Esophagus squamous epithelium (tissue), 5 donors: ENCODE results near the gene GJA5. TPM values are rescaled to one million over a fixed set of nuclear protein-coding genes. Genes with fewer than 3 reads are reported as not detected.

ENCODE experiments used
- DNase-seq: peaks from one replicate; lab custom pipeline; 2025; lab: John Stamatoyannopoulos, UW
- H3K27ac ChIP-seq, 4 donors: fragments of 200-600 bp; sonication (generic); one replicate each; pipeline ENCODE4 v1.5.1; 2016 to 2019; ENCODE audit warnings: mild to moderate bottlenecking in 1 of 4
- H3K27me3 ChIP-seq, 4 donors: fragments of 200-600 bp; sonication (generic); 1 replicate in 3 of 4; 2 replicates in 1 of 4; pipeline versions ENCODE4 v1.5.1 to v1.6.0; 2017 to 2021; ENCODE audit warnings: antibody characterized with exemption in 1 of 4
- H3K36me3 ChIP-seq, 3 donors: fragments of 200-600 bp; sonication (generic); one replicate each; pipeline ENCODE4 v1.5.1; 2016 to 2019
- H3K4me1 ChIP-seq, 3 donors: fragments of 200-600 bp; sonication (generic); one replicate each; pipeline ENCODE4 v1.5.1; 2017 to 2019
- H3K4me3 ChIP-seq, 4 donors: fragments of 200-600 bp; sonication (generic); 1 replicate in 3 of 4; 2 replicates in 1 of 4; pipeline ENCODE4 v1.5.1; 2016 to 2019; ENCODE audit warnings: mild to moderate bottlenecking in 2 of 4, moderate library complexity in 1 of 4
- H3K9me3 ChIP-seq, 3 donors: fragments of 200-600 bp; sonication (generic); one replicate each; pipeline ENCODE4 v1.5.1; 2016 to 2019
- CTCF ChIP-seq, 6 experiments: fragments of 450-650 bp in 4 of 6; fragments of 200-600 bp in 2 of 6; sonication (generic) in 2 of 6; IDR thresholded peaks; one replicate each; pipeline ENCODE4 v1.5.1; 2016 to 2019; ENCODE audit warnings: antibody characterized with exemption in 6 of 6, mild to moderate bottlenecking in 4 of 6, moderate library complexity in 4 of 6
- POLR2A ChIP-seq, 4 donors: fragments of 450-650 bp; IDR thresholded peaks; one replicate each; pipeline ENCODE4 v1.6.1; 2017; ENCODE audit warnings: antibody characterized with exemption in 4 of 4, mild to moderate bottlenecking in 4 of 4, moderate library complexity in 3 of 4
- WGBS, 2 donors: methylation state at CpG; one replicate each; pipeline ENCODE4 v1.1.5; 2018; 5-methylcytosine and 5-hydroxymethylcytosine counted together
- intact Hi-C: fragments of 100-400 bp; cut with DNase I; formaldehyde crosslinking; loops from one replicate; pipeline ENCODE4 v1.15.0; 2022
- total RNA-seq, 4 donors: library from RNA; depleted of rRNA; stranded (reverse); fragments of >200 nt; gene quantifications; one replicate each; pipeline ENCODE4 v1.1.0, GENCODE V29; 2016
- donor health status: DM: yes; HTN: yes; CAD: no.

Gene GJA5
- total RNA-seq, 4 donors from 2014 or later: 0.38 to 5.7 (median 3.2) TPM

DNA sequence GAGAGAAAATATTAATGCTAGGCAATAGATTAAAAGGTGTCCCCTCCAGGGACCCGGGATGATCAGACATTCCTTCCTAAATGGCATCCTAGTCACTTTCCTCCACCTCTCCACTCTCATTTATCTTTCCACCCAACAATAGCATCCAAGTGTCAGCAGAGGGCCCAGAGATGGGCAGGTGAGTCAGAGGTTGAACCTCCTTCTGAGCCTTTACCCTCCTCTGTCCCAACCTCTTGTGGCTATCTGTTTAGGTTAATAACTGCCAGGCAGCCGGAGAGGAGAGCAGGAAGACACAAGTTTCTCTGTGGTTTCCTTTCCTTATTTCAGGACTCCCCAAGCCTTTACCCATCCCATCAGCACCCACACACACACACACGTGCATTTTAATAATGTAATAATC is 4.1 kb downstream of the GJA5 start:
- DNase-seq: no peak
- Histone ChIP-seq H3K9me3 (no peaks in the 10 kb centered on the region), H3K4me1 (peaks cover 0 to 38% (median 27%) of the 10 kb centered on the region in 3 donors), H3K27ac (peak overlapping the region in 1 of 4 donors; percentile 32), H3K36me3 (no peaks in the 10 kb centered on the region), H3K27me3 (no peaks in the 10 kb centered on the region), H3K4me3 (no peak overlapping the region)
- no peak for TF ChIP-seq CTCF (IDR thresholded peaks at IDR 0.05)
- TF ChIP-seq POLR2A (IDR thresholded peaks at IDR 0.05): no peak
- 38 to 62% methylated on average over 3 of the region's 3 CpGs for WGBS, 2 donors
- intact Hi-C loops: no loop called here

GRCh38 chr1:147754661-147755060 is 5.7 kb downstream of the GJA5 start:
- peaks cover 0 to 38% (median 27%) of the 10 kb centered on the region in 3 donors for H3K4me1 ChIP-seq
- H3K36me3 ChIP-seq: no peaks in the 10 kb centered on the region
- H3K9me3 ChIP-seq: no peaks in the 10 kb centered on the region
- no peak for DNase-seq
- H3K27ac ChIP-seq: no peak overlapping the region
- H3K27me3 ChIP-seq: no peaks in the 10 kb centered on the region
- no peak overlapping the region for H3K4me3 ChIP-seq
- 96 to 98% methylated on average over 2 of the region's 2 CpGs for WGBS, 2 donors
- no peak for TF ChIP-seq CTCF (IDR thresholded peaks at IDR 0.05)
- TF ChIP-seq POLR2A (IDR thresholded peaks at IDR 0.05): no peak
- intact Hi-C loops: no loop called here

DNA sequence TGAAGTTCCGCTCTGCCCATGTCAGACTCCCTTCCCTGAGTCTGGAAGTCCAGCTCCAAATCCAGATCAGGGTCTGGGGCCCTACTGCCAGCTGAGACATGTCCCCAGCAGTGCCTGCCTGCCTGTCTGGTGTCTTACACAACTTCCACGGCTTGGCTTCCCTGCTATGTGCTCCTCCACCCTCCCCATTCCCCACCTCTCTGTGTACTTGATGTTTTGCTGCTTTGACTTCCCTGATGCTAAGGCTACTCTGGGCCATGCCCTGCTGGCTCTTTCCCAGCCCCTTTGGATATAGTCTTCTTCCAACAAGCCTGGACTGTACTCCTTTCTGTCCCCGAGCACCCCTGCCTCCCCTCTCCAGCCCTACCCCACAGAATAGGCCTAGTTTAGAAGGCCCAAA is 7.3 kb downstream of the GJA5 start:
- H3K36me3 ChIP-seq: no peaks in the 10 kb centered on the region
- peak overlapping the region in 3 of 4 donors; percentile 25 to 31 (median 25) for H3K27ac ChIP-seq
- 49 to 78% methylated on average over 3 of the region's 3 CpGs for WGBS, 2 donors
- no peaks in the 10 kb centered on the region for H3K27me3 ChIP-seq
- intact Hi-C loops: no loop called here
- no peak overlapping the region for H3K4me3 ChIP-seq
- no peak for TF ChIP-seq POLR2A (IDR thresholded peaks at IDR 0.05)
- no peaks in the 10 kb centered on the region for H3K9me3 ChIP-seq
- H3K4me1 ChIP-seq: peaks cover 0 to 34% (median 23%) of the 10 kb centered on the region in 3 donors
- no peak for DNase-seq

DNA sequence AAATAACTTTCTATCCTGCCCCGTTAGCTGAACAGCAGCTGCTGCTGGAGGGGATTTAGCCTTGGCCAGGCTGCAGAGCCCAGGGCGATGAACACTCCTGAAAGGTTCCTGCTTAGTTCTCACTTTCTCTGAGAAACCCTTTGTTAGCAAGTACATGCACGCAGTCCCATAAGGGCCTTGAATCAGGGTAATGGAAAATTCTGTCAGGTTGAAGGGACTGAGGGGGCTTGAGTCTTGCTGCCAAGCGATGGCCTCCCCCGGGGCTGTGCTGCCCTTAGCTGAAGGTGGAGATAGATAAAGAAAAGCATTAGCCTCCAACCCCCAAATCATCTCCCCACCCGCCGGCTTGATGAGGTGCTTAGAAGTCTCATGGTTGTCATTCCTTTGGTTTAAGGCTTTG is 7.9 kb downstream of the GJA5 start:
- DNase-seq: no peak
- no peak overlapping the region for H3K4me3 ChIP-seq
- intact Hi-C loops: no loop called here
- 63 to 64% methylated on average over 5 to 6 of the region's 7 CpGs for WGBS, 2 donors
- H3K36me3 ChIP-seq: no peaks in the 10 kb centered on the region
- H3K9me3 ChIP-seq: no peaks in the 10 kb centered on the region
- H3K4me1 ChIP-seq: peaks cover 0 to 28% (median 18%) of the 10 kb centered on the region in 3 donors
- peaks cover 0 to 3% (median 0%) of the 10 kb centered on the region in 4 donors for H3K27me3 ChIP-seq
- peak overlapping the region in 3 of 4 donors; percentile 25 to 31 (median 25) for H3K27ac ChIP-seq
- TF ChIP-seq POLR2A (IDR thresholded peaks at IDR 0.05) (no peak), CTCF (IDR thresholded peaks at IDR 0.05) (no peak)

DNA sequence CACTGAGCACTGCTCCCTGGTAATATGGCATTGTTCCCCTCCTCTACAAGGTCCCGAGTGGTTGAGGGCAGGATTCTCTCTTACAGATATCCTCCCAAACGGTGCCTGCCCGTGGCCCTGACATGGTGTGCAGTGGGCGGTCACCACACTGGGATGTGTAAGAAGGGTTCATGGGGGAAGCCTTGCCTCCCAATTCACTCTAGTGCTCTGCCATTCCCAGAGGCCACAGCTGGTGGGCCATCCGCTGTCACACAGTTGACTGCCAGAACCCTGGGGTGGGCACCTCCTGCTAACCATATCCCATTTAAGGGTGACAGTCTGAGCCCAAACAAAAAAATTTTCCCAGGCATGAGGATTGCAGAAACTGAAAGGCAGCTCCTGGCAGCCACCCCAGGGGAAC is 9.1 kb downstream of the GJA5 start:
- Histone ChIP-seq H3K4me1 (peaks cover 0 to 16% (median 10%) of the 10 kb centered on the region in 3 donors), H3K27ac (no peak overlapping the region), H3K27me3 (peaks cover 0 to 6% (median 0%) of the 10 kb centered on the region in 4 donors), H3K9me3 (no peaks in the 10 kb centered on the region), H3K4me3 (no peak overlapping the region), H3K36me3 (no peaks in the 10 kb centered on the region)
- no peak for TF ChIP-seq CTCF (IDR thresholded peaks at IDR 0.05)
- TF ChIP-seq POLR2A (IDR thresholded peaks at IDR 0.05): no peak
- DNase-seq: no peak
- intact Hi-C loops: no loop called here
- 67 to 100% methylated on average over 1 of the region's 5 CpGs for WGBS, 2 donors
